ENCODE measurements around the gene MAPK12. TPM values are rescaled to one million over a fixed set of nuclear protein-coding genes. Genes with fewer than 3 reads are reported as not detected.

Gene MAPK12
- total and polyA plus RNA-seq, 2 donors (not counting 1 experiment from before 2014, with no cell fraction given), result 16.4 to 30.1 TPM

DNA sequence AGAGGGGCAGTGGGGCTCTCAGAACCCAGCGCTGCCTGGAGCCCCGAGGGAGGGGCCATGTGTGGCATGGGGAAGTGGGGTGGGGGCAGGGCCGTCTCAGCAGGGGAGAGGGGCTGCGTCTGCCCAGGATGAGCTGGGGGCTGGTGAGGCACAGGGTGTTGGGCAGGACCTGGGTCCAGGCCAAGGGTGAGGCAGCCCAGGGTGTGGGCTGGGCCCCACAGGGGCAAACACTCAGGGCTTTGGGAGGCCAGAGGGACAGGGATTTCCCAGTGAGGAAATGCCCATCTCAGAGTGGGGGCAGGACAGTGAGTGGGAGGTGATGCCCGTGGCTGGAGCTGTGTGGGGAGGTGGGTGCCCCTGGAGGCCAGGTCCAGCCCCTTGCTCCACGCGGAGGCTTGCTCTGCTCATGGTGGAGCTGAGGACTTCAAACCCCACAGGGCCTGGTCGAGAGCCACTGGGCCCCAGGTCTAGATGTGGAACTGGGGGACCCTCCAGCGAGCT is 40.6 kb upstream of the MAPK12 start:
- Histone ChIP-seq H2AFZ (ENCODE audit: low read length) (no peak overlapping the region), H3K36me3 (ENCODE audit: control insufficient read depth, insufficient read depth, low read length) (peaks cover 13% of the 10 kb centered on the region), H3K4me3 (replicated peaks in 1 of 4; ENCODE audit: control extremely low read depth in 1 of 4, insufficient read depth in 1 of 4, low read depth in 3 of 4, low read length in 4 of 4) (peak overlapping the region in 2 of 4 experiments; percentile 7 to 25), H3K27me3 (ENCODE audit: control insufficient read depth, insufficient read depth, low read length) (no peaks in the 10 kb centered on the region), H3K9me3 (ENCODE audit: control insufficient read depth, insufficient read depth, low read depth, low read length) (no peaks in the 10 kb centered on the region), H3K4me2 (ENCODE audit: extremely low read depth, insufficient read depth, low read length) (peak overlapping the region; percentile 44), H3K27ac (ENCODE audit: insufficient read depth, low read length) (peak overlapping the region; percentile 56), H3K79me2 (ENCODE audit: control insufficient read depth, insufficient read depth, low read length) (peaks cover 93% of the 10 kb centered on the region), H4K20me1 (ENCODE audit: control insufficient read depth, extremely low read depth, insufficient read depth, low read length) (peaks cover 2% of the 10 kb centered on the region), H3K4me1 (ENCODE audit: control insufficient read depth, extremely low read depth, insufficient read depth, low read length) (peaks cover 51% of the 10 kb centered on the region), H3K9ac (ENCODE audit: insufficient read depth, low read length) (peak overlapping the region; percentile 7)
- peak in 1 of 2 donors; percentile 28 for DNase-seq (ENCODE audit: low read depth in 2 of 2)
- TF ChIP-seq EZH2 (IDR thresholded peaks at IDR 0.05; ENCODE audit: low read length, missing control alignments), result no peak
- TF ChIP-seq, protein P1, sequence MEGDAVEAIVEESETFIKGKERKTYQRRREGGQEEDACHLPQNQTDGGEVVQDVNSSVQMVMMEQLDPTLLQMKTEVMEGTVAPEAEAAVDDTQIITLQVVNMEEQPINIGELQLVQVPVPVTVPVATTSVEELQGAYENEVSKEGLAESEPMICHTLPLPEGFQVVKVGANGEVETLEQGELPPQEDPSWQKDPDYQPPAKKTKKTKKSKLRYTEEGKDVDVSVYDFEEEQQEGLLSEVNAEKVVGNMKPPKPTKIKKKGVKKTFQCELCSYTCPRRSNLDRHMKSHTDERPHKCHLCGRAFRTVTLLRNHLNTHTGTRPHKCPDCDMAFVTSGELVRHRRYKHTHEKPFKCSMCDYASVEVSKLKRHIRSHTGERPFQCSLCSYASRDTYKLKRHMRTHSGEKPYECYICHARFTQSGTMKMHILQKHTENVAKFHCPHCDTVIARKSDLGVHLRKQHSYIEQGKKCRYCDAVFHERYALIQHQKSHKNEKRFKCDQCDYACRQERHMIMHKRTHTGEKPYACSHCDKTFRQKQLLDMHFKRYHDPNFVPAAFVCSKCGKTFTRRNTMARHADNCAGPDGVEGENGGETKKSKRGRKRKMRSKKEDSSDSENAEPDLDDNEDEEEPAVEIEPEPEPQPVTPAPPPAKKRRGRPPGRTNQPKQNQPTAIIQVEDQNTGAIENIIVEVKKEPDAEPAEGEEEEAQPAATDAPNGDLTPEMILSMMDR (conservative IDR thresholded peaks at IDR 0.05 in 1 of 2, IDR thresholded peaks at IDR 0.05 in 1 of 2; ENCODE audit: low read depth in 1 of 2, low read length in 2 of 2), result no peak

DNA sequence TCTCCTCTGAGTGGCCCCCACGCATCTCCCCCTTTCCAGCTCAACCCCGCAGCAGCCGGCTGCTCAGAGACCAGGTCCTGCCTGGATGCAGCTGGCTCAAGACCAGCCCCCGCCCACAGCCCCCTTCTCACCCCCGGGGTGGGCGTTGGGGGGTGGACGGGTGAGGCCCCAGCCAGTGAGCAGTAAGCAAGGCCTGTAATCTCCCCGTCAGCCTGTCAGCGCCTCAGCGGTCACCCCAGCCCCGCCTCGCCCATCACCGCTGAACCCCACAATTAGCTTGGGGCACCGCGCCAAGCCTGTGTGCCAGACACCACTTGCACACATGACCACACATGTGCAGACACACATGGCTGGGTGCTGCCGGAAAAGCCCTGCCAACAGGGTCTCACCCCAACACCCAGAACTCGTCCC is 40.1 kb upstream of the MAPK12 start:
- H3K27ac ChIP-seq (ENCODE audit: insufficient read depth, low read length), result peak overlapping the region; percentile 56
- peak overlapping the region in 3 of 4 experiments; percentile 7 to 25 (median 7) for H3K4me3 ChIP-seq (replicated peaks in 1 of 4; ENCODE audit: control extremely low read depth in 1 of 4, insufficient read depth in 1 of 4, low read depth in 3 of 4, low read length in 4 of 4)
- DNase-seq (ENCODE audit: low read depth in 2 of 2), result no peak
- H3K9ac ChIP-seq (ENCODE audit: insufficient read depth, low read length), result peak overlapping the region; percentile 7
- H3K4me2 ChIP-seq (ENCODE audit: extremely low read depth, insufficient read depth, low read length), result peak overlapping the region; percentile 58
- H3K9me3 ChIP-seq (ENCODE audit: control insufficient read depth, insufficient read depth, low read depth, low read length), result no peaks in the 10 kb centered on the region
- peaks cover 2% of the 10 kb centered on the region for H4K20me1 ChIP-seq (ENCODE audit: control insufficient read depth, extremely low read depth, insufficient read depth, low read length)
- TF ChIP-seq, protein P1 (conservative IDR thresholded peaks at IDR 0.05 in 1 of 2, IDR thresholded peaks at IDR 0.05 in 1 of 2; ENCODE audit: low read depth in 1 of 2, low read length in 2 of 2), result no peak
- TF ChIP-seq EZH2 (IDR thresholded peaks at IDR 0.05; ENCODE audit: low read length, missing control alignments), result no peak
- no peak overlapping the region for H2AFZ ChIP-seq (ENCODE audit: low read length)
- peaks cover 94% of the 10 kb centered on the region for H3K79me2 ChIP-seq (ENCODE audit: control insufficient read depth, insufficient read depth, low read length)
- no peaks in the 10 kb centered on the region for H3K27me3 ChIP-seq (ENCODE audit: control insufficient read depth, insufficient read depth, low read length)
- peaks cover 55% of the 10 kb centered on the region for H3K4me1 ChIP-seq (ENCODE audit: control insufficient read depth, extremely low read depth, insufficient read depth, low read length)
- peaks cover 13% of the 10 kb centered on the region for H3K36me3 ChIP-seq (ENCODE audit: control insufficient read depth, insufficient read depth, low read length)

DNA sequence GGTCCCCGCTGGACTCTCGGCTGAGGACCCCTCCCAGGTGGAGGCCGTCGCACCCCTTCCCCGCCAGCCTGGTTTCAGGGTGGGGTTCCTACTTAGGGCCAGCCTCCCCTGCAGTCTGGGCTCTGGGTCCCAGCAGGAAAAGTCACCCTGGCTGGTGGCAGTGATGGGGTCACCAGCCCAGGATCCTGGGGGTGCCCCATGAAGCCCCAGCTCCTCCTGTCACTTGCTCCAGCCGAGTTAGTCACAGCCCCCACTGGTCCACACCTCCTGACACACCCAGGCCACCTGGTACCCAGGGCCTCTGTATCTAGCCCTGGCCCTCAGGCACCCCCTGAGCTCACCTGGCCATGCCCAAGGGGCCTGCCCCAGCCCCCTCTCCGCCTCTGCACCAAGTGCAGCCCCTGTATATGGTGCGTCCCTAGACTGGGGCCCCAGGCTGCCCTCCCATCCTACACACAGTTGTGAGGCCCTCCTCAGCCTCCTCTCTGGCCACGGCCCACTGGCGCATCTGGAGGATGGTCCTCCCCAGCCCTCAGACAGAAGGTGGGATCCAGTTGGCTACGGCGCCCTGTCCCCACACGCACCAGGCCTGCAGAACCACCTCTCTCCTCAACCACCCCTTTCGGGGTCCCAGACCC is 39.3 kb upstream of the MAPK12 start:
- Histone ChIP-seq H3K79me2 (ENCODE audit: control insufficient read depth, insufficient read depth, low read length) (peaks cover 94% of the 10 kb centered on the region), H3K4me2 (ENCODE audit: extremely low read depth, insufficient read depth, low read length) (peak overlapping the region; percentile 58), H4K20me1 (ENCODE audit: control insufficient read depth, extremely low read depth, insufficient read depth, low read length) (peaks cover 2% of the 10 kb centered on the region), H3K4me1 (ENCODE audit: control insufficient read depth, extremely low read depth, insufficient read depth, low read length) (peaks cover 57% of the 10 kb centered on the region), H3K36me3 (ENCODE audit: control insufficient read depth, insufficient read depth, low read length) (peaks cover 13% of the 10 kb centered on the region), H3K27ac (ENCODE audit: insufficient read depth, low read length) (no peak overlapping the region), H3K4me3 (replicated peaks in 1 of 4; ENCODE audit: control extremely low read depth in 1 of 4, insufficient read depth in 1 of 4, low read depth in 3 of 4, low read length in 4 of 4) (peak overlapping the region in 1 of 4 experiments; percentile 17), H2AFZ (ENCODE audit: low read length) (no peak overlapping the region), H3K27me3 (ENCODE audit: control insufficient read depth, insufficient read depth, low read length) (no peaks in the 10 kb centered on the region), H3K9me3 (ENCODE audit: control insufficient read depth, insufficient read depth, low read depth, low read length) (no peaks in the 10 kb centered on the region), H3K9ac (ENCODE audit: insufficient read depth, low read length) (no peak overlapping the region)
- no peak for DNase-seq (ENCODE audit: low read depth in 2 of 2)
- TF ChIP-seq EZH2 (IDR thresholded peaks at IDR 0.05; ENCODE audit: low read length, missing control alignments), result no peak
- TF ChIP-seq, protein P1 (conservative IDR thresholded peaks at IDR 0.05 in 1 of 2, IDR thresholded peaks at IDR 0.05 in 1 of 2; ENCODE audit: low read depth in 1 of 2, low read length in 2 of 2), result no peak

Data from fibroblast of lung (primary cell).